Hippocampal formation (tissue), 2 donors: ENCODE data around the gene MNDA.
A peak's percentile ranks its signal among the peaks of the same experiment; 100 is the strongest.

Experiments used
- DNase-seq, 2 donors: peaks; one replicate each; lab custom pipeline; 2025; lab: John Stamatoyannopoulos, UW

Gene MNDA

DNA sequence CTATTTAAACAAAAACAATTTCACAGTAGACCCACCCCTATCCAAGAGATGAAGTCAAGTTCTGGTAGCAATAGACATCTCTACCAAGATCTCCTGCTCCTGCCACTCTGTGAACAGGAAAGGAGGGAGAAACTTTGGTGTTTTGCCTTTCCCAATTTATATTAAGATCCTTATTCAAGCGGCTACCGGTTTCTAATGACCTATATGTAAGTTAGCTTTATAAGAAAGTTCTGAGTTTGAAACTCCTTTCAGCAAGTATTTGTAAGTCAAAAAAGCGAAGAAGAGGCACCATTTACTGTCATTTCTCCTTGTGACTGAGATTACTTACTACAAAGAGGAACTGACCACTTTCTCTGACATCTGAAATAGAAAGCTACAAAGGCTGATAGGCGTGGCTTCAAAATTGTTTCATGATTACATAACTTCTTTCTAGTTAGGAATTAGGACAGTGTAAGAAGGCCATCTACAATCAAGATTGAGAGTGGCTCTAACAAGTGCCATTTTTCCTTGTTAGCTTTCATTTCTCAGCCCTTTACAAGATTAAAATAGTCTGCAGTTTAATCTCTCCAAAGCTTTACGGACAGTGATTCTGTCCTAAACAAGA, at the start of gene MNDA:
Gene MNDA, plus strand, starts transcription at position 448 of the 604 bp plus-strand sequence. CDS start 10,803 bp downstream, outside the sequence.
- DNase-seq = no peak

DNA sequence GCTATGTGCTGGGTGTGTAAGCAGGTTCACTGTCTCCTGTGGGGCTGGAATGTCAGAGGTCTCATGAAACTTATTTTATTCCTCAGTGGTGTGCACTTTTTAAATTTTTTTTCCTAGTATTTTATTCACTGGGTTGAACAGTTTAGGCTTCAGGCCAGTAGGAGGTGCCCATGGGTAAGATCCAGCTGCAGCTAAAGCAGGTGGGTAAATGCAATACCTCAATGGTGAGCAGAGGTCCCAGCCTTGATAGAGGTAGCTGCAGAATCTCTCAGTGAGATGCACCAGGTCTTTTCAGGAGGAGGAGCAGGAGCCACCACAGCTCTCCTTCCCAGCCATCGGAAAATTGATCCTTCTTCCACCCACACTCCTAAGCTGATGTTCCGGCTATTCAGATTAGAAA, 37.5 kb upstream of the MNDA start:
- DNase-seq = no peak

DNA sequence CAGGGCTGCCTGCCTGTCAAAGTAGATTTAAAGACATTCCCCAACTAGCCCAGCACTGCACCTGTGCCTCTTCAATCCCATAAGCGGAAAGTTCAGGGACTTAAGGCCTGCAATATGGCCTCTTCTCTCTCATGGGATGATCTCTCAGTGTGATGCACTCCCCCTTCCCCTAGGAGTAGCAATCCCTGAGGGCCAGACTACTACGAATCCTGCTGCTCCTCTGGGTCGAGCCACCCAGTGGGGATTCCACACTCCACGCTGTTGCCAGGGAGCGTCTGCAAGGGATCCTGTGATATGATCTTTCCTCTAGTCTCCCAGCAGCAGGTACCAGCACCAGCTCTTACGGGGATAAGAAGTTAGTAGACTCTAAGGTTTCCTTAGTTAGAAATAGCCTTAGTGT, 36.9 kb upstream of the MNDA start:
- no peak for DNase-seq

DNA sequence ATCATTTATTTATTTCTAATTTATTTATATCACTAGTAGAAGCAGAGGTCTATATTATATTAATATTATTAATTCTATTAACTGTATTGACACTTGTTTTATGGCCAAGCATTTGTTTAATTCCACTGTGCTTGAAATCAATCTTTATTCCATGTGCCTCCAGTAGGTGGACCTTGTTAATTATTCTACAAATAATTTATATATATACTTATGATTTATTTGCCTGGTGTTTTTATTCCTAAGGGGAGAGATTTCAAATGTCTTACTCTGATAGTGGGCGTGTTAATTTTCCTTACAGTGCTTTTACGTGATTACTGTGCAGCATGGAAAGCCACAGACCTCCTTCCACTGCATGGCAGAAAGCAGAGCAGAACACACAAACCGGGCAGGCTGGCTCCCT, 32.6 kb upstream of the MNDA start:
- DNase-seq = no peak

DNA sequence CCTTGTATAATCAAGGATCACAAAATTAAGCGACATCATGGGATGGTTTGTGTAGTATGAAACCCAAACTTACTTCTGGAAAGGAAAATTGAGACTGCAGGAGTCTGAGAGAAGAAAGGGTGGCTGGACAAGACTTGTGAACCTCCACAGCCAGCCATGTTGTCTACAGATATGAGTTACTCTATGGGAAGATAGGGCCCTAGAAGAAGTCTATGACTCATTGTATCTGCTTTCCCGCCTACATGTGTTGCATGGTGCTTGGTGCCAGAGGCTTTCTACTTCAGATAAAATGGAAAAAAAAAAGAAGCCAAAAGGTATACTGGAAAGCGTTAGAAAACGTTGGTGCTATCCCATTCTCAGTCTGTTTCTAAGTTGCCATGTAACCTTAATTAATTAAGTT, 31.5 kb upstream of the MNDA start:
- no peak for DNase-seq

DNA sequence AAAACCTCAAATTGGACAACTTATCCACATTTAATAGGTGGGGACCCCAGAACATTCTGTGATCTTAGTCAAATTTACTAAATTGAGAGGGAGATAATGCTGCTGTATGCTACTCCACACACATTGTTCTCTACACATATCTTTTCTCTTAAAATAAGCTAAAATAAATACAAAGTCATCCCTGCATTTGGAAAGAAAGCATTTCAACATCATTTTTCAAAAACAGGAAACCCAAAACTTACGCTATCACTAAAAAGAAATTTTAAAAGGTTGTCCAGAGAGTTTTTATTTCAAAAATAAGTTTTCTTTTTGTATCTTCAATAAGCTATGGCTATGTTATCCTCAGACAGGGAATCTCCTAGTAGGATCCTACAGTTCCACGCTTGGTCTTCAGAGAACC, 30.6 kb upstream of the MNDA start:
- no peak for DNase-seq

DNA sequence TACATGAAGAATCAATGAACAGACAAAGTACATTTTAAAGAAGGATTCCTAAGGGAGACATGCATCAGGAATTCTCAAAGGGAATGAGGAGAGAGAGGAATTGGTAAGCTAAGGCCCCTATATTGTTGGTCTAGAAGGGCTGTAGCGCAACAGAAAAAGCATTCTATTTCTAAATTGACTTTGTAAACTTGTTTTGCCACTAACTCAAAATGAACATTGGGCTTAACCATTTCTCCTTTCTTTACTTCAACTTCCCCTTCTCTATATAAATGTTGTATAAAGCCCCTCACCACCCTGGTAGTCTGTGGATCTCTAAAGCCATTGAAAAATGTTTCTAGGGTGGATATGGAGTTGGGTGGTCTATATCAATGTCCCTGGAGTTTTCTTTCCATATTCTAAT, 29.8 kb upstream of the MNDA start:
- no peak for DNase-seq

DNA sequence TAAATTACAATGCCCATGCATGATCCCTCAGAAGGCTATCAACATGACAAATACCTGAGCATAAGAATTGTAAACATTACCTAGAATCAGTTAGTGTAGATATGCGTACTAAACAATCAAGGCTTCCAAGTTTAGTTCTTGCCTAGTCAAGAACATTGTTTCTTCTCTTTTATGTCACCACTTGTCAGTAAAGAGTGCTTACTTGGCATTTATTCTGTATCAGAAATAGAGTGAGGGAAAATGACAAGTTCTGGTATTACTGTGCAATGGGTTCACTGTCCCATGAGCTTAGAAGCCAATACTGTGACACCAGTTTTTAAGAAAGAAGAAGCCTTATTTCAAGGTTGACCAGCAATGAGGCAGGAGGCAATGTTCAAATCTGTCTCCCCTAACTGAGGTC, 27.5 kb upstream of the MNDA start:
- no peak for DNase-seq

DNA sequence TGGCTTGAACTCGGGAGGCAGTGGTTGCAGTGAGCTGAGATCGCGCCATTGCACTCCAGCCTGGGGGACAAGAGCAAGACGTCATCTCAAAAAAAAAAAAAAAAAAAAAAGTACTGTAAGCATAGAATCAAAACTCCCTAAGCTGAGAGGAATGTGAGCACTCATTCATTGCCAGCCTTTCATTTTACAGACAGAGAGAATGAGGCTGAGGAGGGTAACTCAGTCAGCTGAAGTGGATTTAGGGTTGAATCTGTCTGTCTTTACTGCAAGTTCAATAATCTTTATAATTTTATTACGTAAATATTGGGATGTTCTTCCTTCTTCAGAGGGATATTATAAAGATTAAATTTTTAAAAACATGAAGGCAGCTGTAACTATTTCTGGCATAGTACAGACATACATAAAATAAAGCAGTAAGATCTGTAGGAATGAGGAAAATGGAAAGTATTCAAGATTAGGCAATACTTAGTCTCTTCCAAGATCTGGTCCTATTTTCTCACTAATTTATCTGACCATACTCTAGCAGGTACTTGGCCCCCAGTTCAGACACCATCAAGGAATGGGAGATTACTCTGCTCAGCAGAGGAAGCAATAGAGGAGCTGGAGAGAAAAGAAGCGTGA, 24.1 kb upstream of the MNDA start:
- DNase-seq = no peak

DNA sequence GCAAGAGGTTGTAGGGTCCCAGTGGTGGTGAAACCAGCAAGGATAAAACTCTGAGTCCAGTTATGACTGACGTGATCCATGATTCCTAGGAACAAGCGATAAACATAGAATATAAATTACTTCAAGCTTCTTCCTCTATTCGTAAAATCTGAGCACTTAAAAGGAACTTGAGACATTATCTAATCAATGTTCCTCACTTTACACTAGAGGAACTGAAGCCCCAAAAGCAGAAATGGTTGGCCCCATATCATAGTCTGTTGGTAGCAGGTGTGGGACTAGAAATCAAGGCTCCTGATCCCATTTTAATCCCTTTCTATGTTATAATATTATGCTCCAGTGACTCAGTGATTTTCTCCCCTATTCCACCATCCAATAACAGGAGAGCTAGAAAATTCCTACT, 21.9 kb upstream of the MNDA start:
- DNase-seq = no peak

DNA sequence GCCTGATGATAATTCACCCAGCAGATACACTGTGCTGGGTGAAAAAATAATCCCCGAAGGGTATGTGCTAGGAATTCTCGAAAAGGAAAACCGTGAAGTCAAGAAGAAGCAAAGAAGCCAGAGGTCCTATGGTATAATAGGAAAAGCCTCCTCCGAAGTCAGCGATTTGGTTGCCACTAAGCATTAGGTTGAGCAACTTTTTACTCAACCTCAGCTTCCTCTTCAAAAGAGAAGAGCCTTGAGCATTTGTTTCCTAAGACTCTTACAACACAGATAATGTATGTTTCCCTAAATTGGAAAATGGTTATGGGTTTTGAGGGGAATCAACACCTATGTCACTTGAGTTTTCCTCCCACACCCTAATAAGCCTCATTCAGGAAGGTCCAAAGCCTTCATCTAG, 21.3 kb upstream of the MNDA start:
- DNase-seq = peak in 1 of 2 donors; percentile 34

DNA sequence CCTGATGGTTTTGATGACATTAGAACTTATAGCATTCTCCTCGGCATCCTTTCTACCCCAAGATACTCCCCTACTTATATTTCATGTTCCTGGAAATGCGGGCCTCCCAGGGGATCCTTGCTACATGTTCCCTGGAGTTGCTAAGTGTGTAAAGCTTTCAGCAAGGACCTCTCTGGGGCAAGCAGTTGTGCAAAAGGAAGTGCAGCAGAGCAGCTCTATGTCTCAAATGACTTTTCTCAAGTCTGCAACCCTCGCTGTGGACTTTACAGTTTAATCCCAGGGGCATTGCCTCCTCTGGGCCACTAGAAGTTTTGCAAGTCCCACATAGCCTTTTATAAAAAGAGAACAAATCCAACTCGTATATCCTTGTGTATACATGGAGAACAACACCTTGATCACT, 20.8 kb upstream of the MNDA start:
- no peak for DNase-seq

DNA sequence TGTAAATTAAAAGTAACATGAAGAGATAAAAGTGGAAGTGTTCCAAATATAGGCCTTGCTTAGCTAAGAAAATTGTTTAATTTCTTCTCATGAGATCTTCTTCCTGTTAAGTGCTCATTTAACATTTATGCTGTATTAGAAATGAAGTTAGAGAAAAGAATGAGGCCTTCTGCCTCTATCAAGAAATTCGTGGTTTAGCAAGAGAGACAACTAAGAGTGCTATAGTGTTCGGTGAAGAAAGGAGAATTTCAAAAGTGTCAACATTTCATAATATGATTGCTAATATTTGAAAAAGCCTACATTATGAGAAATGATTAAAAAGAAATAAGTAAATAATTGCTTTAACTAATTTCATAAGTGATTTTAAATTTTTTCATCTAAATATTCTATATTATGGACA, 18.8 kb upstream of the MNDA start:
- no peak for DNase-seq

DNA sequence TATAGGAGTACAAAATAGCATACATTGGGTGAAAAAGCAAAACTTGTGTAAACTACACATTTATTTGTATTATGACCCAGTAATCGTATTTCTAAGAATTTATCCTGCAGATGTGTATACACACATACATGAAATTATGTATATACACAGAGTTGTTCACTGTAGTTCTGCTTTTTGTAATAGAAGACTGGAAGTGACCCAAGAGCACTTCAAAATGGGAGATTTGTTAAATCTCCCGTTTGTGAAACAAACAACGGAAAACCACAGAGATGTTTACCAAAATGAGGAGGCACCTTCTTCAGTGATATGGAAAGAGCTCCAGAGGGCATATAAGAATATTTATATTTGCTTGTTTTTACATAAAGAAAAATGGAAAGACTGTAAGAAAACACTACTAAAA, 18.0 kb upstream of the MNDA start:
- no peak for DNase-seq

DNA sequence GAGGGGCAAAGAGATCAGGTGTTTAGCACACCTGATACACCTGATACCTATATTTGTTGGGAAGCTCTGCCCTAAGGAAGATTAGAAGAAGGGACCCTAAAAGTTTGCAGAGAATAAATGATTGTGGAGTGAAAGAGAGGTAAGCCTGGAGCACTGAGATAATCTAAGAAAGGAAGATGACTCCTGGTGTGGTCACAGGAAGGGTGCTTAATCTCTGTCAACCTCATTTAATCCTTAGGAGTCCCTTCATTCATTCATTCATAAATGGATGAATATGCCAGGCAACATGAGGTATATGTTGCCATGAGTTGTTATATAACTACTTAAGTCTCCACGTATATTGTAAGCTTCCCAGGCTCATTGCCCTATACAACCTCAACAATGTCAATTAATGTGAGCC, 16.2 kb upstream of the MNDA start:
- no peak for DNase-seq

DNA sequence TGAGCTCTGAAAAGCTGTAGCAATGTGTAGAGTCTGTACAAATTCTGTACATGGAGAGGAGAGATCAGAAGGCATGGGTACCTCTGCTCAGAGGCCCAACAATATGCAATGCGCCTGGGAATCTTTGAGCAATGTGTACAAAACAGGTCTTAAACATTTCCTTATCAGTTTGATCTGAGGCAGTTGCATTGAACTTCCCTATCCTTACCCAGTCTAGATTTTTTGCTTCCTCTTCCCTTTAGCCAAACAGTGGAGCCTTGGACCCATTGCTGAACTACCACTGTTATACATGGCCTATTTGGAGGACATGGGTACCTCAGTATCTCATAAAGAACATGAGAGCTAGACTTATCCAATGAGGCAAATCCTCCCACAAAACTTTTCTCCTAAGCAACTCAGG, 12.6 kb upstream of the MNDA start:
- DNase-seq = no peak

DNA sequence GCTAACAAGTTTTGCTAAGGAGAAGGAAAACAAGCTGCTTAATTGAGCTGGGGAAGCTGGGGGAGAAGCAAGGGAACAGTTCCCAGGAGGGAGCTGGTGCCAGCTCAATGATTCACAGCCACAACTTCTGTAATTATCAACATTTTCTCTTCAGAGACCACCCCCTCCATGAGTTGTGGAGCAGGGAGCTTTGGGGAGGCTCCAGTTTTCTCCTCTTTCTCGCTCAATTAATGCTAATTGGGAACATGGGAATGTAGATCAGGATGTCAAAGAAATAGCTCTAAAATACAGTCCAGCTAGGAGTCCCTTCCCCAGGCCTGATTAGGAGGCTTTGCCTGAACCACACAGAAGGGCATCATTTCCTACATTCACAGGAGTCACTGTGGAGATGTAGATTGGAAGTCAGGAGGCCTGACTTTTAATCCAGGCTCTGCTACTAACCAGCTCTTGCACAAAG, 12.1 kb upstream of the MNDA start:
- peak in 1 of 2 donors; percentile 49 for DNase-seq

DNA sequence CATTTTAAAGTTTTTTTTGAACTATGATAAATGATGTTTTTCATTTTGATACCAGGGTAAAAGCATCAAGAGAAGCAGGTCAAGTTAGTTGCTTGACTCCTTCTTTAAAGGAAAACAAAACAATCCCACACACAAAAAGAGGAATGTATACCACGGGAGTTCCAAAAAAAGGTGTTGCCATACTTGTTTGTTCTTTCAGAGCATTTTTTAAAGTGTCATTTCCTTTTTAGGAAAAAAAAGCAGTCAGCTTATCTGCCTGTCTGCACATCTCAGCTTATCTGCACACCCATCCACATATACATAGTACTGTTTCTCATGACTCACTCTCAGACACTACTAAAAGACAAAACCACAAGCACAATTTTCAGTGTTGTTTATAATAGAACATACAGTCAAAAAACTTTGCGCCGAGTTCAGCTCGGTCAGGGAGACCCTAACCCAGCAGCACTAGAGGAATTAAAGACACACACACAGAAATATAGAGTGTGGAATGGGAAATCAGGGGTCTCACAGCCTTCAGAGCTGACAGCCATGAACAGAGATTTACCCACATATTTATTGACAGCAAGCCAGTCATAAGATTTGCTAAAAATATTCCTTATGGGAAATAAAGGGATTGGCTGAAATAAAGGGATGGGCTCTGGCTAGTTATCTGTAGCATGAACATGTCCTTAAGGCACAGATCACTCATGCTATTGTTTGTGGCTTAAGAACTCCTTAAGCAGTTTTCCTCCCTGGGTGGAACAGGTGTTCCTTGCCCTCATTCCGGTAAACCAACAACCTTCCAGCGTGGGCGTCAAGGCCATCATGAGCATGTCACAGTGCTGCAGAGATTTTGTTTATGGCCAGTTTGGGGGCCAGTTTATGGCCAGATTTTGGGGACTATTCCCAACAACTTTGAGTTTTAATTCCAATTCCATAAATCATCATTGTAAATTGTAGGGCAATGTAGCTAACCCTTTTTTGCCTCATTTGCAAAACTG, 11.4 kb upstream of the MNDA start:
- no peak for DNase-seq

DNA sequence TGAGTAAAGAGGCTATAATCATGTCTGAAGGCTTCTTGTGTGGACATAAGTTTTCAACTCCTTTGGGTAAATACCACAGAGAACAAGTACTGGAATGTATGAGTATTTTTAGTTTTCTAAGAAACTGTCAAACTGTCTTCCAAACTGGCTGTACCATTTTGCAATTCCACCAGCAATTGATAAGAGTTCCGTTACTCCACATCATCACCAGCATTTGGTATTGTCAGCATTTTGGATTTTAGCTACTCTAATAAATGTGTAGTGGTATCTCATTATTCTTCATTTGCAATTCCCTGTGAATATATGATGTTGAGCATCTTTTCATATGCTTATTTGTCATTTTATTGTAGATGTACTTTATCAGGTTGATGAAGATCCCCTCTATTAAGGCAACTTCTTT, 9.4 kb upstream of the MNDA start:
- DNase-seq = no peak

DNA sequence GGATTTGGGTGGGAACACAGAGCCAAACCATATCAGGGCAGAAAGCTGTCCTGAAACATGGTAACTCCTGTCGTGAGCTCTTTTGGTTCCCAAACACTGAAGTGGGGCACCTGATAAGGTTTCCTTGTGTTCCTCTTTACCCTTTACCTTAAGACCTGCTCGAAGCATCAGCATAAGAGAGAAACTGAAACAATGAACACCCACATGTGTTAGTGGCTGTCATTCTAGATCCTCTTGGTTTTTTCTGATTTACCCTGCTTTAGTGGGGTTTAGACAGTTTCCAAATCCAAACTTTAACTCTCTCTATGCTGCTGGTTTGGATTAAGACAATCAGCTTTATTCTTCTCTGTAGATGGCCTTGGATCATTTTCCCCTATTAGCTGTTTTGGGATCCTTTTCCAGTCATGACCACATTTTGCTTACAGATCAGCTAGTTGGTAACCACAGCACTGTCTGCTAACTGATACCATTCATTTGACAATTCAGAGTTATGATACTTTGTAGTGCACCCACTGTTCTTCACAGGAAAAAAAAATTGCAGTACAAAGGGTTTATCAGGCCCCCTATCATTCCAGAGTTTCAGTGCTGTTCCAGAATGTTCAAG, 975 bp upstream of the MNDA start:
- DNase-seq = no peak

DNA sequence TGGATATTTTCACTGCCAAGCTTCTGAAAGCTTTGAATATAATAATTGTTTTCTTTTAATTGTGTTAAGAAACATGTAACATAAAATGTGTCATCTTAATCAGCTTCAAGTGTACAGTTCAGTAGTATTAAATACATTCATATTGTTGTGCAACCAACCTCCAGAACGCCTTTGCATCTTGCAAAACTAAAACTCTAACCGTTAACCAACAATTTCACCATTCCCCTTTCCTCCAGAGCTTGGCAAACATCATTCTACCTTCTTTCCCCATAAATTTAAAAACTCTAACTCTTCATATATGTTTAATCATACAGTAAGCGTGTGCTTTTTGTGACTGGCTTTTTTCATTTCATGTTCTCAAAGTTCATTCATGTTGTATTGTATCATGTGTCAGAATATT, 2.1 kb downstream of the MNDA start:
- no peak for DNase-seq

DNA sequence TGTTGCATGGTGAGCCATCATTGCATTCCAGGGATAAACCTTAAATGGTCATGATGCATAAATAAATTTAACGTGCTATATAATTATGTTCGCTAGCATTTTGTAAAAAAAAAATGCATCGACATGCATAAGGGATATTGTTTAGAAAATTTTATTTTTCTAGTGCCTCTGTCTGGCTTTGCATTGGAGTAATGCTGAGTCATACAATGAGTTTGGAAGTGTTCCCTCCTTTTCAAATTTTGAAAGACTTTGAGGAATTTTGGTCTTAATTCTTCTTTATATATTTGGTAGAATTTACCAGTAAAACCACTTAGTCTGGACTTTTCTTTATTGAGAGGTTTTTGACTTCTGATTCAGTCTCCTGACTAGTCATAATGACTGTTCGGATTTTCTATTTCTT, 4.9 kb downstream of the MNDA start:
- DNase-seq = no peak

DNA sequence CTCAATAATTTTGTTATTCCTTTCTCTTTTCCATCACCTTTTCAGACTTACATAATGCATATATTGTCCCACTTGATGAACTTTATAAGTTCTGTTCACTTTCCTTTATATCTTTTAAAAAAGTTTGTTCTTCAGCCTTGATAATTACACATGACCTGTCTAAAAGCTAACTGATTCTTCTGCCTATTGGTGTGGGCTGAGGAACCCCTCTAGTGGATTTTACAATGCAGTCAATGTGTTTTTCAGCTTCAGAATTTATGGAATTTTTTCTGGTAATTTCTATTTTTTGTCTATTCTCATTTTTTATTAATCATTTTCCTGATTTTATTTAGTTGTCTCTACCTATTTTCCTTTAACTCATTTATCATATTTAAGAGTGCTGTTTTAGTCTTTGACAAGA, 7.5 kb downstream of the MNDA start:
- no peak for DNase-seq
